Lower leg skin (tissue), 3 donors: ENCODE data around the gene GBF1.

Source experiments
- POLR2A ChIP-seq, 2 donors: fragments of 450-650 bp; IDR thresholded peaks; one replicate each; pipeline ENCODE4 v1.6.1; 2016 to 2017; ENCODE audit warnings: antibody characterized with exemption in 2 of 2, mild to moderate bottlenecking in 1 of 2, moderate library complexity in 1 of 2
- TF ChIP-seq, protein P1 (sequence below), 3 donors: fragments of 450-650 bp; IDR thresholded peaks; one replicate each; pipeline ENCODE4 v1.5.1; 2016; ENCODE audit warnings: antibody characterized with exemption in 3 of 3, mild to moderate bottlenecking in 3 of 3, moderate library complexity in 2 of 3

DNA sequence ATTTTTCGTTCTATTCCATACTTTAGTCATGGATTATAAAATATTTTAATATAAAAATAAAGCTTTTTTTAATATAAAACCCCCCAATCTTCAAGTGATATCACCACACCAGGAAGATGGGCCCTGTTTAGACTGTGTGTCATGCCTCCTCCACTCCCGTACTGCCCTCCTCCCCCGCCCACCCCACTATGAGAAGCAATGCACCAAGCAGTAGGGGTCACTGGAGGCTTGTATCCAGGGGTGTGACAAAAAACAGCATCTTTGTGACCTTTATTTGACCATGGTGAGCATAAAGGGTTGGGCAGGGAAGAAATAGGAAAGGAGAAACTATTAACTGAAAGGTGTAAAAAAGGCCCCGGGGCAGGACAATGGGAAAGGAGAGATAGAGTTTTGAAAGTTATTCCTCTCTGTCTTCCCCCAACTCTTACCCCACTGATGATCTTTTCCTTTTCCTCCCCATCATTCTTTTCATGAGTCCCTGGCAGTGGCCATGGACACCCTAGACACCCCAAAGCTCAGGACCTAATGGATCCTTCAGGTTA, 7.5 kb upstream of the GBF1 start:
- TF ChIP-seq, protein P1, sequence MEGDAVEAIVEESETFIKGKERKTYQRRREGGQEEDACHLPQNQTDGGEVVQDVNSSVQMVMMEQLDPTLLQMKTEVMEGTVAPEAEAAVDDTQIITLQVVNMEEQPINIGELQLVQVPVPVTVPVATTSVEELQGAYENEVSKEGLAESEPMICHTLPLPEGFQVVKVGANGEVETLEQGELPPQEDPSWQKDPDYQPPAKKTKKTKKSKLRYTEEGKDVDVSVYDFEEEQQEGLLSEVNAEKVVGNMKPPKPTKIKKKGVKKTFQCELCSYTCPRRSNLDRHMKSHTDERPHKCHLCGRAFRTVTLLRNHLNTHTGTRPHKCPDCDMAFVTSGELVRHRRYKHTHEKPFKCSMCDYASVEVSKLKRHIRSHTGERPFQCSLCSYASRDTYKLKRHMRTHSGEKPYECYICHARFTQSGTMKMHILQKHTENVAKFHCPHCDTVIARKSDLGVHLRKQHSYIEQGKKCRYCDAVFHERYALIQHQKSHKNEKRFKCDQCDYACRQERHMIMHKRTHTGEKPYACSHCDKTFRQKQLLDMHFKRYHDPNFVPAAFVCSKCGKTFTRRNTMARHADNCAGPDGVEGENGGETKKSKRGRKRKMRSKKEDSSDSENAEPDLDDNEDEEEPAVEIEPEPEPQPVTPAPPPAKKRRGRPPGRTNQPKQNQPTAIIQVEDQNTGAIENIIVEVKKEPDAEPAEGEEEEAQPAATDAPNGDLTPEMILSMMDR (IDR thresholded peaks at IDR 0.05), result no peak
- TF ChIP-seq POLR2A (IDR thresholded peaks at IDR 0.05), result no peak
